IPS-11a (cell line): ENCODE measurements around the gene WDHD1.
"Not testable (repeated sequence)": the region's sequence is repeated elsewhere in the genome, so short reads cannot be mapped to it uniquely, and the experiment has no call there.

Experiments
- H3K4me3 ChIP-seq: one replicate; pipeline ENCODE4 v1.5.1; 2013; ENCODE audit warnings: low read depth, low read length, control low read depth

Gene WDHD1

GRCh38 chr14:55051165-55051422 is 24.2 kb upstream of the WDHD1 start:
- H3K4me3 ChIP-seq: peak overlapping the region; percentile 99

- H3K4me3 ChIP-seq: no peak overlapping the region
These were observed 22.1 kb upstream of the WDHD1 start for GRCh38 chr14:55048900-55049436.

GRCh38 chr14:55047301-55048053 is 20.6 kb upstream of the WDHD1 start:
- H3K4me3 ChIP-seq: no peak overlapping the region

GRCh38 chr14:55045087-55045486 is 18.2 kb upstream of the WDHD1 start:
- H3K4me3 ChIP-seq: no peak overlapping the region

GRCh38 chr14:55043528-55043927 is 16.6 kb upstream of the WDHD1 start:
- no peak overlapping the region for H3K4me3 ChIP-seq

- H3K4me3 ChIP-seq: no peak overlapping the region
These were observed 11.8 kb upstream of the WDHD1 start for GRCh38 chr14:55038708-55039107.

- H3K4me3 ChIP-seq: not testable (repeated sequence)
These were observed 11.1 kb upstream of the WDHD1 start for GRCh38 chr14:55037995-55038394.

GRCh38 chr14:55031190-55031589 is 4.3 kb upstream of the WDHD1 start:
- no peak overlapping the region for H3K4me3 ChIP-seq

GRCh38 chr14:55028476-55028875 is 1.6 kb upstream of the WDHD1 start:
- H3K4me3 ChIP-seq: peak overlapping the region; percentile 92

- peak overlapping the region; percentile 92 for H3K4me3 ChIP-seq
These were observed 1.2 kb upstream of the WDHD1 start for GRCh38 chr14:55028066-55028465.

- H3K4me3 ChIP-seq: peak overlapping the region; percentile 92
These were observed 482 bp downstream of the WDHD1 start for GRCh38 chr14:55026441-55026792.

GRCh38 chr14:55025948-55026347 is 951 bp downstream of the WDHD1 start:
- H3K4me3 ChIP-seq: peak overlapping the region; percentile 92

GRCh38 chr14:55024365-55024764 is 2.5 kb downstream of the WDHD1 start:
- H3K4me3 ChIP-seq: not testable (repeated sequence)

GRCh38 chr14:55019968-55020554 is 6.8 kb downstream of the WDHD1 start:
- no peak overlapping the region for H3K4me3 ChIP-seq

- H3K4me3 ChIP-seq: no peak overlapping the region
These were observed 11.9 kb downstream of the WDHD1 start for GRCh38 chr14:55015006-55015405.

GRCh38 chr14:55005071-55005470 is 21.8 kb downstream of the WDHD1 start:
- H3K4me3 ChIP-seq: no peak overlapping the region

- H3K4me3 ChIP-seq: no peak overlapping the region
These were observed 26.5 kb downstream of the WDHD1 start for GRCh38 chr14:55000381-55000780.

- no peak overlapping the region for H3K4me3 ChIP-seq
These were observed 41.7 kb downstream of the WDHD1 start for GRCh38 chr14:54985156-54985555.

- H3K4me3 ChIP-seq: no peak overlapping the region
These were observed 45.2 kb downstream of the WDHD1 start for GRCh38 chr14:54981698-54982097.

GRCh38 chr14:54979039-54979438 is 47.9 kb downstream of the WDHD1 start:
- H3K4me3 ChIP-seq: no peak overlapping the region

GRCh38 chr14:54976316-54976715 is 50.6 kb downstream of the WDHD1 start:
- no peak overlapping the region for H3K4me3 ChIP-seq

GRCh38 chr14:54975856-54976255 is 51.0 kb downstream of the WDHD1 start:
- H3K4me3 ChIP-seq: no peak overlapping the region
